CD8-positive, alpha-beta memory T cell (primary cell): ENCODE data around the gene CASTOR1. TPM values are rescaled to one million over a fixed set of nuclear protein-coding genes. Genes with fewer than 3 reads are reported as not detected.
A peak's percentile ranks its signal among the peaks of the same experiment; 100 is the strongest.

Experiments used
- CTCF ChIA-PET: fragments of 350-600 bp; sonication (Branson Sonifier 250); formaldehyde crosslinking; loops from one replicate; lab custom pipeline; 2021; ENCODE audit warnings: antibody characterized with exemption; lab: Charles Lee
- POLR2A ChIA-PET: fragments of 350-600 bp; sonication (Branson Sonifier 250); formaldehyde crosslinking; loops from one replicate; lab custom pipeline; 2021; ENCODE audit warnings: antibody characterized with exemption; lab: Charles Lee
- DNase-seq, 5 donors: peaks; one replicate each; pipeline versions ENCODE4 v3.0.0 to v3.0.0-alpha.2; 2020 to 2022; ENCODE audit warnings: mixed read lengths in 1 of 5
- H3K27ac ChIP-seq: one replicate; pipeline ENCODE4 v1.7.0; 2013; ENCODE audit warnings: low read depth, mild to moderate bottlenecking, low read length, moderate library complexity
- H3K27me3 ChIP-seq: 2 replicates; pipeline ENCODE4 v1.7.0; 2013; ENCODE audit warnings: low read length, mild to moderate bottlenecking; ENCODE audit not compliant: insufficient read depth, poor library complexity, severe bottlenecking
- H3K36me3 ChIP-seq: 2 replicates; pipeline ENCODE4 v1.7.0; 2013; ENCODE audit warnings: mild to moderate bottlenecking, low read length, moderate library complexity; ENCODE audit not compliant: insufficient read depth
- H3K4me1 ChIP-seq: 2 replicates; pipeline ENCODE4 v1.7.0; 2013; ENCODE audit warnings: mild to moderate bottlenecking, low read length, moderate library complexity; ENCODE audit not compliant: insufficient read depth
- H3K4me3 ChIP-seq: 2 replicates; pipeline ENCODE4 v1.7.0; 2013; ENCODE audit warnings: mild to moderate bottlenecking, low read length
- H3K9me3 ChIP-seq: 2 replicates; pipeline ENCODE4 v1.7.0; 2013; ENCODE audit warnings: mild to moderate bottlenecking, low read length
- H3K27ac Mint-ChIP-seq, 8 donors: one replicate each; pipeline ENCODE4 v1.8.0; 2020 to 2021; ENCODE audit warnings: mixed read lengths in 8 of 8, mild to moderate bottlenecking in 6 of 8, inconsistent platforms in 3 of 8, moderate library complexity in 3 of 8
- H3K27me3 Mint-ChIP-seq, 2 donors: one replicate each; pipeline ENCODE4 v1.8.0; 2020 to 2021; ENCODE audit warnings: mixed read lengths in 2 of 2, mild to moderate bottlenecking in 1 of 2, moderate library complexity in 1 of 2
- H3K36me3 Mint-ChIP-seq, 3 donors: one replicate each; pipeline ENCODE4 v1.8.0; 2020 to 2021; ENCODE audit warnings: mixed read lengths in 3 of 3, inconsistent platforms in 1 of 3, mild to moderate bottlenecking in 1 of 3
- H3K4me1 Mint-ChIP-seq, 3 donors: one replicate each; pipeline ENCODE4 v1.8.0; 2020 to 2021; ENCODE audit warnings: mixed read lengths in 3 of 3, inconsistent platforms in 1 of 3, mild to moderate bottlenecking in 1 of 3
- H3K4me3 Mint-ChIP-seq, 7 donors: one replicate each; pipeline ENCODE4 v1.8.0; 2020 to 2021; ENCODE audit warnings: mixed read lengths in 7 of 7, mild to moderate bottlenecking in 6 of 7, moderate library complexity in 4 of 7, inconsistent platforms in 2 of 7
- H3K9me3 Mint-ChIP-seq, 5 donors: one replicate each; pipeline ENCODE4 v1.8.0; 2020 to 2022; ENCODE audit warnings: mixed read lengths in 5 of 5, mild to moderate bottlenecking in 3 of 5, moderate library complexity in 2 of 5, inconsistent platforms in 1 of 5
- polyA plus RNA-seq: library from polyadenylated mRNA; unstranded; fragments of 300-500 nt; fragmentation: Illumina TruSeq; gene quantifications from one replicate; pipeline ENCODE4 v1.2.3, GENCODE V29; 2021
- total RNA-seq, 2 experiments: library from RNA; stranded (reverse); gene quantifications; one replicate each; pipeline ENCODE4 v1.2.3, GENCODE V29; 2021

Gene CASTOR1
- total and polyA plus RNA-seq, 3 experiments from 2014 or later, result 4.0 to 17.8 (median 5.3) TPM

DNA sequence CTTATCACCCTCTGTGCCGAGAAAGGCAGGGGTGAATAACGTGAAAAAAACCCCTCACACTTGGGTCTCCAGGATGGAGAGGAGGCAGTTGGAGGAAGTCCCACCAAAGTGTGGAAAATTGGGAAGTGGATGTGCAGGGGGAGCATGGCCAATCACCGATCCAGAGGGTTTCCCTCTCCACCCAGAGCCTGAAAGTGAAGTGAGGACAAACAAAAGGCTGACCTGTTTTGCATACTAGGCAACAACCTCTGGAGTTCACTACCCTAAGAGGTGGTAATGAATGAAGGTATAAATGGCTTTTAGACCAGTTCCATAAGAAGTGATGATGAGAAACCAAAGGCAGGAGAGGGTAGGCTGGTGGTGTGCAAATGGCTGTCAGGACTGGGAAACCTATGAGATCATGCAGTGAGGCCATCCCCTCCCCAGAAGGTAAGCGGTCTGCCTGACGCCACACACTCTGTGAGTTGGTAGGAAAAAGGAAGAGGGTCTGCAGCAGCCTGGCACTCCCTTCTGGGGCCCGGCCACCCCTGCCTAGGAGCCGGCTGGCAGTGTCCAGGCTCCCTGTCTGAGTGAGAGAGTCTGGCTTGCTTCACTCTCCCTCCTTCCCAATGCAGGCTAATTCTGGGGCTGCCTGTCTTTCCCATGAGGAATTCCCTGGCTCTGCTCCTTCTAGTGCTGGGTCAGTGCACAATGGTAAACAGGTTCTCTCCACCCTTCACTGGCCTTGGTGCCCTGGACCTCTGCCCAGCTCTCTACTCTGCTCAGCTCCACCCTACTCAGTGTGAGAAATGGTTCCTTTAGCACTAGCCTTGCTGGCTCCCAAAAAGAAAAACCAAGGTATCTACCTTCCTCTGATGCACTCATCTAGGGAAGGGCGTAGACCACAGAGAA, 21.8 kb upstream of the CASTOR1 start:
- H3K4me1 ChIP-seq, result peaks cover 99% of the 10 kb centered on the region
- Mint-ChIP-seq H3K4me1 (peaks cover 98 to 100% (median 98%) of the 10 kb centered on the region in 3 donors), H3K9me3 (no peaks in the 10 kb centered on the region), H3K4me3 (peak overlapping the region; percentile 17 to 87 (median 60)), H3K27ac (peak overlapping the region; percentile 57 to 99 (median 94)), H3K27me3 (peaks cover 0 to 1% of the 10 kb centered on the region in 2 donors), H3K36me3 (peaks cover 0 to 8% (median 6%) of the 10 kb centered on the region in 3 donors)
- CTCF ChIA-PET, result interaction anchor here (0.6 to 8.6 kb wide), 8 partner anchors 11 to 76 kb away, joined by 3 to 98 read pairs (median 4); partner anchors contain the start of genes CASTOR1, RNF215 and TBC1D10A
- H3K9me3 ChIP-seq, result no peaks in the 10 kb centered on the region
- no peaks in the 10 kb centered on the region for H3K27me3 ChIP-seq
- no peaks in the 10 kb centered on the region for H3K36me3 ChIP-seq
- no peak for DNase-seq
- H3K4me3 ChIP-seq, result peak overlapping the region; percentile 29
- POLR2A ChIA-PET, result interaction anchor here (0.9 to 2.1 kb wide), 3 partner anchors 8 to 22 kb away, joined by 3 to 6 read pairs (median 3); partner anchors contain the start of genes CASTOR1 and TBC1D10A
- no peak overlapping the region for H3K27ac ChIP-seq

DNA sequence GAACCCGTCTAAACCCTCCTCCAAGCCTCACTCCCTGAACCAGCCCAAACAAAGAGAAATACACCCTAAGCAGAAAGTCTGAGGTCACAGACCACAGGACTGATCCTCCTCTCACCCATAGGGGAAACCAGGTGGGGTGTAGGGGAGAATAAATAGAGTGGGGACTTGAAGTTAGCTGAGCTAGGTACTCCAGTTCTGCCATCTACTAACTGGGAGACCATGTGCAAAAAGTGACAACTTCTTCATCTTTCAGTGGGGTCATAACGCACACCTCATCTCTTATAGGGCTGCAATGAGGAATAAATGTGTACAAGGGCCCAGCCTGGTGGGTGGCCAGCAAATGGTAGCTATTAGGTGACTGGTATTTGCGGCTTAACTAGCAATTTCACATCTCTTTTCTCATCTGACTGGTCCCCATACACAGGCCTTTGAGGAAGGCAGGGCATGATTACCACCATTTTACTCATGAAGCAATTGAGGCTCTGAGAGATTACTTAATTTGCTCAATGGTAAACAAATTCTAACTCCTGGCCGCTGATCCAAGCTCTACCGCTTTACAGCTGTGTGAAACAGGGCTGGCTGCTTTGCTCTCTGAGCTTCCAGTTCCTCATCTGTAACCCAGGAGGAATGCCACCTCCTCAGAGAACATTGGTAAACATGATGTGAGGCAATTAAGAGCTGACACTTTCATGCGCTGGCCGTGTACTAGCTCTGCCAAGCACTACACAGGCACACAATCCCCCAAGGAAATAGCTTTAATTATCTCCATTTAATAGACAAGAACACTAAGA, 20.8 kb upstream of the CASTOR1 start:
- Mint-ChIP-seq H3K27ac (peak overlapping the region; percentile 78 to 99 (median 96)), H3K36me3 (peaks cover 0 to 6% (median 4%) of the 10 kb centered on the region in 3 donors)
- DNase-seq, result peak in 2 of 5 donors; percentile 53 to 74

DNA sequence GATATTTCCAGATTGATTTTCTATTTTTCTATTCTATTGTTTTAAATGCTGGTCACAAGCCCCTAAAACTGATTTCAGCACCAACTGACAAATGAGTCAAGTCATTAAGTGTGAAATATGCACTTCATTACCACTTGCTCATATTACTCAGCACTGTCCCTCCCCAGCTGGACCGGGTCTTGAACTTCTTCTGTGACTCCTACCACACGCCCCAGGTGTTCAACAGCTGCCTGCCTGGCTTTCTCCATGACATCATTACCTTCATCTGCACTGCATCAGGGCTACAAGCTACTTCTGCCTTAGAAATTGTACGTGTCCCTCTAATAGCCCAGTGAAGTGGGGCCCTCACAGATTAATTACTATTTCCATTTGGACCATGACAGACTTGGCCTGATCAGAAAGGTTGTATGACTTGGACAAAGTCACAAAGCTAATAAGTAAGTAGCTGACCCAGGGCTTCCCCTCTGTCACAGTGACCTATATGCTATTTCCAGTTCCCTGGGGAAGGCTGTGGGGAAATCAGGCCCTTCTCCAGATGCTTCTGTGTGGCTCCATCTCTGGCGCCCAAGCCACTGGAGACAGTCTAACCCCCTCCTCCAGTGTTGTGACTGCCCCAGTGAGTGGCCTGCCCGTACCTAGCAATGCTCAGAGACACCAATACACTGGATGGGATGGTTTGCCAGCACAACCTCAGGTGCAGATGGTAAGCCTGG, 19.4 kb upstream of the CASTOR1 start:
- POLR2A ChIA-PET, result interaction anchor here (7.2 kb wide), 1 partner anchor 15 kb away, joined by 71 read pairs; the partner anchor contains the start of gene TBC1D10A
- Mint-ChIP-seq H3K27me3 (peaks cover 0 to 1% of the 10 kb centered on the region in 2 donors), H3K9me3 (no peaks in the 10 kb centered on the region), H3K4me3 (peak overlapping the region; percentile 51 to 75 (median 67)), H3K36me3 (peaks cover 0 to 11% (median 6%) of the 10 kb centered on the region in 3 donors), H3K27ac (peak overlapping the region; percentile 78 to 99 (median 96)), H3K4me1 (peaks cover 96 to 100% (median 98%) of the 10 kb centered on the region in 3 donors)
- DNase-seq, result no peak
- Histone ChIP-seq H3K9me3 (no peaks in the 10 kb centered on the region), H3K4me3 (peak overlapping the region; percentile 15), H3K4me1 (peaks cover 99% of the 10 kb centered on the region), H3K27me3 (no peaks in the 10 kb centered on the region), H3K36me3 (peaks cover 3% of the 10 kb centered on the region), H3K27ac (no peak overlapping the region)
- CTCF ChIA-PET, result interaction anchor here (3.3 to 8.6 kb wide), 3 partner anchors 12 to 18 kb away, joined by 10 to 98 read pairs (median 45); partner anchors contain the start of genes CASTOR1 and TBC1D10A

More for the DNA sequence above, 20.8 kb upstream of the CASTOR1 start:
- Histone ChIP-seq H3K27me3 (no peaks in the 10 kb centered on the region), H3K9me3 (no peaks in the 10 kb centered on the region), H3K4me1 (peaks cover 99% of the 10 kb centered on the region), H3K4me3 (peak overlapping the region; percentile 29), H3K27ac (no peak overlapping the region), H3K36me3 (no peaks in the 10 kb centered on the region)
- Mint-ChIP-seq H3K4me1 (peaks cover 98 to 100% (median 98%) of the 10 kb centered on the region in 3 donors), H3K9me3 (no peaks in the 10 kb centered on the region), H3K4me3 (peak overlapping the region; percentile 54 to 87 (median 74)), H3K27me3 (peaks cover 0 to 1% of the 10 kb centered on the region in 2 donors)
- CTCF ChIA-PET, result interaction anchor here (0.6 to 8.6 kb wide), 8 partner anchors 12 to 80 kb away, joined by 3 to 98 read pairs (median 4); partner anchors contain the start of genes CASTOR1, RNF215 and TBC1D10A
- POLR2A ChIA-PET, result interaction anchor here (0.6 to 2.1 kb wide), 4 partner anchors 9 to 21 kb away, joined by 3 to 8 read pairs (median 4); partner anchors contain the start of genes CASTOR1 and TBC1D10A

DNA sequence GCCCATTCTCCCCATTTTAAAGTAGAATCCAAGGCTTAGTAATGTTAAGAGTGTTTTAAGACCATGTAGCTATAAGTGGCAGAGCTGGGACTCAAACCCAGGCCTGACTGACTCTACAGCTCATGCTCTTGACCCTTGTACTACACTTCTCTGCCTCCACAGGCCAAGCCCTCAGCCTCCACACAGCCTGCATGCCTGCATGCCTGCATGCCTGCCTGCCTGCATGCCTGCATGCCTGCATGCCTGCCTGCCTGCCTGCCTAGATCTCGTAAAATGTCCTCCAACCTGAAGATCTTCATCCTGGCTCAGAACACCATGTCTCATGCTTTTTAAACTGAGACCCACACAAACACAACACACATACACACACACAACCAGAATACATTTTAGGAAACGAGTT, 18.8 kb upstream of the CASTOR1 start:
- Histone ChIP-seq H3K27me3 (no peaks in the 10 kb centered on the region), H3K4me3 (no peak overlapping the region), H3K4me1 (peaks cover 99% of the 10 kb centered on the region), H3K27ac (no peak overlapping the region), H3K36me3 (peaks cover 5% of the 10 kb centered on the region), H3K9me3 (no peaks in the 10 kb centered on the region)
- no peaks in the 10 kb centered on the region for H3K9me3 Mint-ChIP-seq
- ChIA-PET POLR2A (interaction anchor here (7.2 kb wide), 1 partner anchor 16 kb away, joined by 71 read pairs; the partner anchor contains the start of gene TBC1D10A), CTCF (interaction anchor here (1.3 to 8.6 kb wide), 4 partner anchors 11 to 45 kb away, joined by 3 to 98 read pairs (median 28); partner anchors contain the start of genes CASTOR1 and TBC1D10A)
- peaks cover 0 to 1% of the 10 kb centered on the region in 2 donors for H3K27me3 Mint-ChIP-seq
- no peak for DNase-seq
- H3K4me3 Mint-ChIP-seq, result peak overlapping the region; percentile 34 to 77 (median 69)
- peaks cover 0 to 17% (median 8%) of the 10 kb centered on the region in 3 donors for H3K36me3 Mint-ChIP-seq
- peak overlapping the region; percentile 78 to 99 (median 94) for H3K27ac Mint-ChIP-seq
- peaks cover 99 to 100% (median 100%) of the 10 kb centered on the region in 3 donors for H3K4me1 Mint-ChIP-seq

DNA sequence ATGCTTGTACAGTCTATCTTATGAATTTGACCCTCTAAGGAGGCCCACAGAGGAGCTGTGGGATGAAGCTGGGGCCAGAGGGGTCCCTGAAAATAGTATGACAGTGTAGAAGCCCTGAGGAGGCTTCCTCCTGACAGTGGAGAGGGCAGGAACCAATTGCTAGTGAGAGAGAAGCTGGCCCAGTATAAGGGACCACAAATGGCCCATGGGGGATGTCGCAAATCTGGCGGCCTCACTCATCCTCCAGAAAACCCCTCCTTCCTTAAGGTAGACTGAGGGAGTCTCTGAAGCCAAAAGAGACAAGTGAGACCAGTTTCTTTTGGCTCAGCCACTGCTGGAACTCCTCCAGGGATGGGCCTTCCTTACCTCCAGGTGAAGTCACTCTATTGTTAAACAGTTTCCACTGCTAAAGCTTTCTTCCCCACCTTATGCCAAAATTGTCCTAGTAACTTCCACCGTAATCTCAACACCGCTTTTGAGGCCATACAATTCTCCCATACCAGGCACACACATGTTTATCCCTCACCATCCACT, 17.8 kb upstream of the CASTOR1 start:
- Mint-ChIP-seq H3K9me3 (no peaks in the 10 kb centered on the region), H3K4me3 (peak overlapping the region; percentile 64 to 77 (median 69)), H3K36me3 (peaks cover 0 to 27% (median 3%) of the 10 kb centered on the region in 3 donors), H3K27me3 (peaks cover 0 to 1% of the 10 kb centered on the region in 2 donors), H3K27ac (peak overlapping the region; percentile 31 to 99 (median 89)), H3K4me1 (peaks cover 99 to 100% (median 100%) of the 10 kb centered on the region in 3 donors)
- Histone ChIP-seq H3K9me3 (no peaks in the 10 kb centered on the region), H3K27ac (peak overlapping the region; percentile 27), H3K36me3 (peaks cover 5% of the 10 kb centered on the region), H3K4me3 (peak overlapping the region; percentile 61), H3K4me1 (peaks cover 99% of the 10 kb centered on the region), H3K27me3 (no peaks in the 10 kb centered on the region)
- ChIA-PET CTCF (interaction anchor here (1.0 to 8.6 kb wide), 8 partner anchors 10 to 117 kb away, joined by 3 to 98 read pairs (median 4); partner anchors contain the start of genes CASTOR1, MTFP1 and TBC1D10A), POLR2A (interaction anchor here (0.7 to 7.2 kb wide), 7 partner anchors 11 to 118 kb away, joined by 3 to 71 read pairs (median 5); partner anchors contain the start of genes CASTOR1, CCDC157, MTFP1 and SF3A1)
- peak in 1 of 5 donors; percentile 52 for DNase-seq

DNA sequence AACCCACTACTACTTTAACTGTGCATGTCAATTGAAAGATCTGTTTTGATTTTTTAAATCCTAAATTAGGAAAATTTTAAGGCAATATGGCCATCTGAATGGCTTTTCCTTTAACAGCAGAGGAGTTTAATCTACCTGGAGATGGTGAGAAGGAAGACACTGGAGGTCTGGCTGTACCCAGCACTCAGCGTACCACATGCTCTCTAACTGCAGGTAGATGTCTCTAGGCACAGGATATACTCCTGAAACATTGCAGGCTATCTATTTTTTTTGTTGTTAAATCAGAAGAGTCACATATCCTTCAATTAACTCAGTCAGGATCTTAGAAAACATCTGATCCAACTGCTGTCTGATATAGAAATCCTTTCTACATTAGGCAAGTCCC, 17.3 kb upstream of the CASTOR1 start:
- no peaks in the 10 kb centered on the region for H3K9me3 ChIP-seq
- H3K4me3 ChIP-seq, result peak overlapping the region; percentile 61
- H3K36me3 ChIP-seq, result peaks cover 5% of the 10 kb centered on the region
- no peak for DNase-seq
- CTCF ChIA-PET, result interaction anchor here (1.0 to 8.6 kb wide), 8 partner anchors 10 to 118 kb away, joined by 3 to 98 read pairs (median 7); partner anchors contain the start of genes CASTOR1, MTFP1 and TBC1D10A
- H3K27ac ChIP-seq, result peak overlapping the region; percentile 40
- H3K27me3 ChIP-seq, result no peaks in the 10 kb centered on the region
- peaks cover 99% of the 10 kb centered on the region for H3K4me1 ChIP-seq
- Mint-ChIP-seq H3K27me3 (no peaks in the 10 kb centered on the region), H3K9me3 (no peaks in the 10 kb centered on the region), H3K27ac (peak overlapping the region; percentile 31 to 99 (median 89)), H3K4me1 (peaks cover 99 to 100% (median 100%) of the 10 kb centered on the region in 3 donors), H3K36me3 (peaks cover 0 to 31% (median 3%) of the 10 kb centered on the region in 3 donors), H3K4me3 (peak overlapping the region; percentile 64 to 77 (median 69))
- POLR2A ChIA-PET, result interaction anchor here (0.6 to 7.2 kb wide), 11 partner anchors 11 to 882 kb away, joined by 3 to 71 read pairs (median 3); partner anchors contain the start of genes CASTOR1, CCDC157, MTFP1 and SF3A1
